Myocyte (in vitro differentiated cells): Measurements from ENCODE around the gene TWF1. TPM values are rescaled to one million over a fixed set of nuclear protein-coding genes. Genes with fewer than 3 reads are reported as not detected.

Experiments used
- total RNA-seq: library from RNA; depleted of rRNA; stranded (reverse); fragments of >200 nt; gene quantifications from 2 replicates; pipeline ENCODE4 v1.2.3, GENCODE V29; 2014

Gene TWF1
- total RNA-seq, 1 donor from 2014 or later, result 55.5 TPM

Other genes with a start within 250 kb of the TWF1 start
- 15.2 and 25.2 TPM in 2 replicates for gene PUS7L, start 47.5 kb downstream of the TWF1 start, total RNA-seq
- gene IRAK4, start 47.4 kb downstream of the TWF1 start, total RNA-seq, result 12.6 and 21.1 TPM in 2 replicates
- 23.4 and 25.6 TPM in 2 replicates for gene TMEM117, start 29.8 kb upstream of the TWF1 start, total RNA-seq